Stimulated activated naive CD8-positive, alpha-beta T cell treated with anti-CD3 and anti-CD28 coated beads, Interleukin-15, Interleukin-2, amounts not matched to agents 100 U/mL and 50 U/mL, for 24 hours (primary cell): Measurements from ENCODE around the gene PYDC1.
"Not testable (repeated sequence)": the region's sequence is repeated elsewhere in the genome, so short reads cannot be mapped to it uniquely, and the experiment has no call there.

Experiments used
- ATAC-seq: fragments of 150-1000 bp; cut with Tn5 transposase; one replicate; pipeline ENCODE4 v1.10.0; 2021
- DNase-seq: peaks from one replicate; pipeline ENCODE4 v3.0.0; 2021

The PYDC1 gene

GRCh38 chr16:31216422-31217135 lies at the start of gene PYDC1:
PYDC1 (minus strand) TSS chr16:31217135; CDS start chr16:31217028, 107 bp downstream.
- ATAC-seq: no peak

GRCh38 chr16:31265329-31266245 lies 48.7 kb upstream of the PYDC1 start:
- ATAC-seq: peak; percentile 98
- DNase-seq: peak; percentile 85

More at GRCh38 chr16:31216422-31217135, at the start of gene PYDC1:
- DNase-seq: no peak

GRCh38 chr16:31262084-31262483 lies 45.1 kb upstream of the PYDC1 start:
- DNase-seq (no peak), ATAC-seq (no peak)

DNA sequence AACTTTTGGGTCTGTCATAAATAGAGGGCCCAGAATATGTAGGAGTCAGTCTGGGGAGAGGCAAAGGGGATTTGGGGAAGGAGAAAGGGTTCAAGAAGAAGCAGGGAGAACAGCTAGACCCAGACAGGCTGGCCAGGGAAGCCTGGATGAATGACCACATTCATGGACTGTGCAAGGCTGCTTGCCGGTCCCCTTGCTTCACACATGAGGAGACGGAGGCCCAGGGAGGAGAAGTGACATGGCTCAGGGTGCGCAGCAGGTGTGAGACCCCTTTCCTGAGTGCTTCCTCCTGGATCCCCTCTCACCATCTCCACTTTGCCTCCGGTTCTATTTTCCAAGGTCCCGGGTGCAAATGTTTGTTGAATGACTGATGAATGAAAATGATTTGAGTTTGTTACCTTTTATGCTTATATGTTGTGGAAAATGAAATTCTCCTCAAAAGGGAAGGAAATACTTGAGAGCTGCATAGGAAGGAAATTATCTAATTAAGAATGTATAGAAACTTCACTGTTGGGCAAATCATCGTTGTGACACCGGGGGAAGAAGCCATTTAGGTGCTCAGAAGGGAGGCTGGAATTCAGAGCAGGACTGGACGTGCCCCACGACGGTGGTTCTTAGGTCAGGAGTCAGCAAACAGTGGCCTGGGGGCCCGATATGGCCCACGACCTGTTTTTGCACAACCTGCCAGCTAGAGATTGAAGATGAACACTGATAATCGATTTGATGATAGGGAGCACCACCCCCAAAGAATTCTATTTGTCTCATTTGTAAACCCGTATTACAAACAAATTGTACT lies 43.4 kb upstream of the PYDC1 start:
- DNase-seq: no peak
- no peak for ATAC-seq

DNA sequence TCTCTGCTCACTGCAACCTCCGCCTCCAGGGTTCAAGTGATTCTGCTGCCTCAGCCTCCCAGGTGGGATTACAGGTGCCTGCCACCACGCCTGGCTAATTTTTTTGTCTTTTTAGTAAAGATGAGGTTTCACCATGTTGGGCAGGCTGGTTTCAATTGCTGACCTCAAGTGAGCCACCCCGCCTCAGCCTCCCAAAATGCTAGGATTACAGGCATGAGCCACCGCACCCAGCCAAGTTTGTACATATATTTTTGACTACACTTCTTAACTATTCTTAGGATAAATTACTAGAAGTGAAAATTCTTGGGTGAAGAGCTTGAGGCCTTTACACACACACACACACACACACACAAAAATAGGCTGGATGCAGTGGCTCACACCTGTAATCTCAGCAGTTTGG lies 41.4 kb upstream of the PYDC1 start:
- no peak for ATAC-seq
- DNase-seq: no peak

GRCh38 chr16:31256466-31256865 lies 39.5 kb upstream of the PYDC1 start:
- no peak for DNase-seq
- ATAC-seq: no peak

- DNase-seq (peak; percentile 38), ATAC-seq (peak; percentile 71)
Observed at GRCh38 chr16:31253642-31254045, 36.7 kb upstream of the PYDC1 start.

DNA sequence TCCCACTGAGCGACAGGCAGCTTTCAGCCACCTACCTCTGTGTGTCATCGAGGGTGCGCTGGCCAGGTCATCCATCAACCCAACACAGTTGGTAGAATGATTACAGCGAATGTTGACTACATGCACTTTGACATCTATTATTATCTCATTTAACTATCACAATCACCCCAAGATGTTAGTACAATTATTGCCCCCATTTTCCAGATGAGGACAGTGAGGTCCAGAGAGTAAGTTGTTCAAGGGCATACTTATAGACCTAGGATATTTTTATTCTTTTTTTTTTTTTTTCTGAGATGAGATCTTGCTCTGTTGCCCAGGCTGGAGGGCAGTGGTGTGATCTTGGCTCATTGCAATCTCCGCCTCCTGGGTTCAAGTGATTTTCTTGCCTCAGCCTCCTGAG lies 34.5 kb upstream of the PYDC1 start:
- no peak for ATAC-seq
- no peak for DNase-seq

DNA sequence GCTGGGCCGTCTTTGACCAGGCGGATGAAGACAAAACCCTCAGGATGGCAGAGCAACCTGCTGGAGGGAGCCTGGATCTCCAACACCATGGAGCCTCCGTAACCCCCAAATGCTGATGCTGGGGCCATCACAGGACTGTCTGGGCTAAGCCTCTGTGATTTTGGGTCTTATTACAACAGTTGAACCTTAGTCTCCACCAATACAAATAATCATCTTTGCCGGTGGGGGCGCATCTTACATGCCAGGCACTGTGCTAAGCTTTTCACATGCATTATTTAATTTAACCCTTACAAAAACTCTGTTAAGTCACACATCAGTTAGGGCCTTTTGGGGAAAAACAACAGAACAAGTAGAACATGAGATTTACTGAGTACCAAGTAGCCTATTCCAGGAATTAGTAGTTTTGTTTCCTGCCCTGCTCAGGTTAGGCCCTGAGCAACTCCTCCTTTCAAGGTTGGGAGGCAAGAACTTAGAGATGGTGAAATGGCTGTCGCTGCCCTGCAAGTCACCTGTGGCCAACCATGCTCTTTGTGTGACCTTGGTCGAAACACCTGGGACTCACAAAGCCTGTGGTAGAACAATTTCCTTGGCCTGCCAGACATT lies 33.9 kb upstream of the PYDC1 start:
- ATAC-seq: no peak
- no peak for DNase-seq

DNA sequence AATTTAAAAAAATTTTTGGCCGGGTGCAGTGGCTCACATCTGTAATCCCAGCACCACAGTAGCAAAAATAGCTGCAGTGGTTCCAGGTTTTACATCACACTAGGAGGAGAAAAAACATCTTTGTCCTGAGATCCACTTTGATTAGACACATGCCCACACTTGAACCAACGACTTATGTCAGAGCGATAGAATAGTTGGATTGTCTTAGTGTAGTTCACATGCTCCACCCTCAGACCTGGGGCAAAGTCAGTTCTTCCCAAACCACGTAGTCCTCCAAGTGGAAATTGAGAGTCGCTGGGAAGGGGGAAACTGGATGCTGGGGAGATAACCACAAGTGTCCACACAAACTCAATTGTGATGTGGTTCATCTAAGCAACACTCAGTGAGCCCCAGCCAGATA lies 31.4 kb upstream of the PYDC1 start:
- DNase-seq: no peak

GRCh38 chr16:31246296-31246695 lies 29.4 kb upstream of the PYDC1 start:
- ATAC-seq (no peak), DNase-seq (no peak)

More for the DNA sequence above, 31.4 kb upstream of the PYDC1 start:
- ATAC-seq: no peak

GRCh38 chr16:31245598-31245997 lies 28.7 kb upstream of the PYDC1 start:
- DNase-seq, ATAC-seq: not testable (repeated sequence)

- DNase-seq (no peak), ATAC-seq (no peak)
Observed at GRCh38 chr16:31243734-31244670, 27.1 kb upstream of the PYDC1 start.

DNA sequence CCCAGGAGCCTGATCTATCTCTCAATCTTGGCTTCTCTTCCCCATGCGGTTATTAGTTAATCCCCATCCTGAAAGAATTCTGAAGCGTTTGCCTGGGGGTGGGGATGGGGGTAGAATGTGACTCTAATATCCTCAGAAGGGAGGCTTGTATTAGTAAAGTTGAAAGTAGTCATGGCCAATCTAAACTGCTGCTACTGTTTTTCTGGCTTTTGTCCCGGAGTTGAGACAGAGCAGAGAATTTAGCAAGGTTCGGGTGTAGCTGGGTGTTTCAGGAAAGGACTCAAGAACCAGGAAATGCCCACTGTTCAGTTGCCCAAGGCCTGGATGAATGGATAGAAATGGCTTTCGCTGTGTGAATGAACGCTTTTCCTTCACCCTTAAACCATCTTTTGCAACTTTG lies 25.3 kb upstream of the PYDC1 start:
- DNase-seq (no peak), ATAC-seq (no peak)

DNA sequence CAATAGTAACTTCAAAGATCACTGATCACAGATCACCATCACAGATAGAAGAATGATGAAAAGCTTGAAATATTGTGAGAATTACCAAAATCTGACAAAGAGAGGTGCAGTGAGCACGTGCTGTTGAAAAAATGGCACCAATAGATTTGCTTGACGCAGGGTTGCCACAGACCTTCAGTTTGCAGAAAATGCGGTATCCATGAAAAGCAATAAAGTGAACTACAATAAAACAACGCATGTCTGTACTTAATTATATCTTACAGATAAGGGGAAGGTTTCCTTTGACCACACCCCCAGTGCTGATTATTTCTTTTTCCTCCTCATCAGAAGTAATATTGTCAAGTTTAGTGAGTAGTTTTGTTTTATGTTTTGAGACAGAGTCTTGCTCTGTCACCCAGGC lies 21.1 kb upstream of the PYDC1 start:
- DNase-seq (no peak), ATAC-seq (no peak)

DNA sequence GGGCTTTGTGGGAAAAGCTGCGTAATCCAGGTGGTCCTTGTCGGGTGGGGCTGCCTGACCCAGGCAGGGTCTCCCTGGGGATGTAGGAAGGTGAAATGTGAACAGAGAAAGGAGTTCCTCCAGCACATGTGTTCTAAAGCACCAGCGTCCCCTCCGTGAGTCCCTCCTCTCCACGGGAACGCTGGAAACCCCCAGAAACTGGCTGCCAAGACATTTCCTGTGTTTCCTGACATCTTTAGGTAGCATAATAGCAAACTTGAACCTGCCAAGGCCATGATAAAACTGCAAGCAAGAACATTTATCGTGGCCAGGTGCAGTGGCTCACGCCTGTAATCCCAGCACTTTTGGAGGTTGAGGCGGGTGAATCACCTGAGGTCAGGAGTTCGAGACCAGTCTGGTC lies 12.6 kb upstream of the PYDC1 start:
- DNase-seq: no peak

DNA sequence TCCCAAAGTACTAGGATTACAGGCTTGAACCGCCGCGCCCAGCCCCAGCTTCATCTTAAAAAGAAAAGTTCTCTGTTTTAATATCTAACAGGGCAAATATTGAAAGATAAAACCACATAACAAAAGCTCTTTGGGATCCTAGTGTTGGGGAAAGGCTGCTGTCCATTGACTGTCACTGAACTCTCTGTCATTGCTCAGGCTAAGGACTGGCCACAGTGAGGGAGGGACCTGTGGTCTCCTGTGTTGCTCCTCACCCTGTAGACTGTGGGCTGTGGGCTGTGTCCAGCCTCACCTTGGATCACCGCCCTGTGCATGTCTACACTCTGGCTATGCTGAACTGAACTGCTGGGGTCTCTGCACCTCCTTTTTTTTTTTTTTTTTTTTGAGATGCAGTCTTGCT lies 11.3 kb upstream of the PYDC1 start:
- no peak for ATAC-seq
- DNase-seq: no peak

More for the DNA sequence above, 12.6 kb upstream of the PYDC1 start:
- no peak for ATAC-seq

DNA sequence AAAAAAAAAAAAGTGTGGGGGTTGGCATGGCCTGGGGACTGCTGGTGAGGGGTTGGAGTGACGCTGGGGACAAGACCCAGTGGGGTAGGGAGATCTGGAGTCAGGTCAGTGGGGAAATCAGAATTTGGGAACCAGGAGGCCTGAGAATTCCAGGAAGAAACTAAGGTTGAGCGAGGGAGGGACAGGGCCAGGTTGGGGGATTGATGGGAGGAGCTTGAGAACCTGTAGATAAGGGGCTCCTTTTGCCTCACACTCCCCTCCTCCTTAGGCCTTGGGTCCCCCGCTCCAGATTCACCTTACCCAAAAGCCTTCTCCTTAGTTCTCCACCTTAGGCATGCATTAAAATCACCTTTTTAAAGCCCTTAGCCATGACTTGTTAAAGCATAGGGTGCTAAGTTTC lies 8.3 kb upstream of the PYDC1 start:
- no peak for ATAC-seq
- no peak for DNase-seq

DNA sequence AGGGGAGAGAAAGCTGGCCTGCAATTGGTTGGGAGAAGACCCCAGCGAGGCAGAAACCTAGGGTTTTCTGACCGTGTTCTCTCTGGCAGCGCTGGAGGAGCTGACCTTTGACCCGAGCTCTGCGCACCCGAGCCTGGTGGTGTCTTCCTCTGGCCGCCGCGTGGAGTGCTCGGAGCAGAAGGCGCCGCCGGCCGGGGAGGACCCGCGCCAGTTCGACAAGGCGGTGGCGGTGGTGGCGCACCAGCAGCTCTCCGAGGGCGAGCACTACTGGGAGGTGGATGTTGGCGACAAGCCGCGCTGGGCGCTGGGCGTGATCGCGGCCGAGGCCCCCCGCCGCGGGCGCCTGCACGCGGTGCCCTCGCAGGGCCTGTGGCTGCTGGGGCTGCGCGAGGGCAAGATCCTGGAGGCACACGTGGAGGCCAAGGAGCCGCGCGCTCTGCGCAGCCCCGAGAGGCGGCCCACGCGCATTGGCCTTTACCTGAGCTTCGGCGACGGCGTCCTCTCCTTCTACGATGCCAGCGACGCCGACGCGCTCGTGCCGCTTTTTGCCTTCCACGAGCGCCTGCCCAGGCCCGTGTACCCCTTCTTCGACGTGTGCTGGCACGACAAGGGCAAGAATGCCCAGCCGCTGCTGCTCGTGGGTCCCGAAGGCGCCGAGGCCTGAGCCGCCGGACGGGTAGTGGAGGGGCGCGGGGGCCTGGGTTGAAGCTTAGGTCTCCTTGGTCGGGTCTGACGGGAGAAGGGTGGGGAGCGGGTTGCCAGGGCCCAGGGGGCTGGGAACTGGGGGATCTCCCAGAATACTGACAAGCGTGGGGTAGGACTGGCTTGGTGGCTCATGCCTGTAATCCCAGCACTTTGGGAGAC lies 7.4 kb upstream of the PYDC1 start:
- no peak for ATAC-seq
- DNase-seq: no peak

DNA sequence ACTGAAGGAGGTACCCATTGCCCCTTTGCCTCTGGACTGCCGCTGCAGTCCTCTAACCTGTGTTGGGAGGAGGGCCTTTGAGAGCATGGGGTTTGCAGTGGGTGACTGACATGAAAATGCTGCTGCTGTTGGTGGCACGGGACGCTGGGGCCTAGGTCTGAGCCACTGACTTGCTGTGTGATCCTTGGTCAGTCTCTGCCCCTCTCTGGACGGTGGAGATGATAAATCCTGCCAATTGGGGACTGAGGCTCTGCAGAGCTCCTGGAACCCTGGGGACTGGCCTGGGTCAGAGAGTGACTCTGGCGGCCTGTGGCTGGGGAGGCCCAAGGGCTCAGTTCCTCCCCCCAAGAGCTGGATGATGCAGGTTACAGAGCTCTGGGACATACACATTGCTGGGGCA lies 6.1 kb upstream of the PYDC1 start:
- ATAC-seq (no peak), DNase-seq (no peak)
